Epithelial cell of esophagus (primary cell): Measurements from ENCODE around the gene ABHD8.

Experiments used
- DNase-seq: peaks from one replicate; pipeline ENCODE4 v3.0.0; 2010; ENCODE audit warnings: low read depth
- H3K4me3 ChIP-seq: 2 replicates; pipeline ENCODE4 v1.5.1; 2011; ENCODE audit warnings: mild to moderate bottlenecking, low read length, control low read depth
- CTCF ChIP-seq: IDR thresholded peaks from 2 replicates; pipeline ENCODE4 v1.5.1; 2011; ENCODE audit warnings: low read depth, mild to moderate bottlenecking, low read length, control low read depth, inconsistent platforms; ENCODE audit not compliant: insufficient read depth; ENCODE audit errors: missing control alignments

Gene ABHD8

DNA sequence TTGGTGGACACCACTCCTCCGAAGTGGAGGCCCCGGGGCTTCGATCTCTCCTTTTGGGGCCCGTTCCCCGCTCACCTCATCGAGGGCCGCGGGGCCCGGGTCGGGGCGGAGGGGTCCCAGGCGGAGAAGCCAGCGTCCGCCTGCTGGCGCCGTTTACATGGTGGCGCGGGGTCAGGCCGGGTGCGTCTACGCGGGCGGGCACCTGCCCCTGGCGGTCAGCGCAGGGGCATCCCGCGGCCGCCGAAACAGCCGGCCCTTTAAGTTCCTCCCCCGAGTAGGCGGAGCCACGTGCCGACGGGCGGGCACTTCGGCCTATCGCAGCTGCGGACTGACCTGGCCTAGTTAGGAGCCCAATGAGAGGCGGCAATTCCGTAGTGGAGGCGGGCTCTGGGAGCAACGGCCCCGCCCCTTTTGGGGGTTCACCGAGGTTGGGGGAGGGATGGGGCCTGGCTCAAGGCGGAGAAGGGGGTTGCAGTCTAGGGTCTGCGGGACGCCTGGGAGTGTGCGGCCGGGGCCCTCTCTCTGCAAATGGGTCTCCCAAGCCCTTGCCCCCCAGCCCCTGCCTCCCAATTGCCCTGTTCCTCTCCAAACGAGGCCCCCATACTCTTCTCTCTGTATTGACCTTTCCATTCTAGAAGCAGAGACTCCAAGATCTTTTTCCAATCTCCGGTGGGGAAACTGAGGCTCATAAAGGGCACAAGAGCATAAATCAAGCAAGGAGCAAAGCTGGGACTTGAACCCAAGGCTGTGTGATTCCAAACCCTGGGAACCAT is at the start of gene ABHD8:
Gene ABHD8 (minus strand): TSS at position 259 of the 773 bp plus-strand sequence. CDS start 1,809 bp downstream, outside the sequence.
- no peak for TF ChIP-seq CTCF
- DNase-seq: peak; percentile 96
- H3K4me3 ChIP-seq: peak within 1 kb of the TSS; percentile 69

GRCh38 chr19:17352608-17353280 is 49.5 kb upstream of the ABHD8 start:
- H3K4me3 ChIP-seq: no peak overlapping the region
- no peak for TF ChIP-seq CTCF
- no peak for DNase-seq

DNA sequence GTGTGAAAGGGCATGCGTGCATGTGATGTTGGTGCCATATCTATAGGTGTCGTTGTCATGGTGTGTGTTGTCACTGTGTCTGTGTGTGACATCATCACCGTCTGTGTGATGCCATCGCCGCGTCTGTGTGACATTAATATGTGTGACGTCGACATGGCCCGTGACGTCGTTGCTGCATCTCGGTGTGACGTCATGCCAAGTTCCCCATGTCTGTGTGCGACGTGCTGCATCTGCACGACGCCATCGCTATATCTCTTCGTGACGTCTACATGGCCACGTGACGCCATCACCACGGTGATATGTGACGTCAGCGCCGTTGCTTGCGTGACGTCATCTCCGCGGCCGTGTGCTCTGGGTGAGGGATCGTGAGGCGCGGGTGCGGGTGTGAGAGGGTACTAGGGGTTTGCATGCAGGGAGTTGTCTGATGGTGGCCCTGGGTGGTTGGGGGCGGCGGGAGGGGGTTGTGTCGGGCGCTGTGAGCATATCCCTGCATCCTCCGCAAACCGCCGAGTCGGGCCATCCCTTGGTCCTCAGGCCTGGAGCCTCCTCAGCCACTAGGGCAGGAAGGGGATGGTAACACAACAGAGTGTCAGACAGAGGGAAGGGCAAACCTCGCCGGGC is 48.7 kb upstream of the ABHD8 start:
- no peak for TF ChIP-seq CTCF
- no peak for DNase-seq
- H3K4me3 ChIP-seq: no peak overlapping the region

DNA sequence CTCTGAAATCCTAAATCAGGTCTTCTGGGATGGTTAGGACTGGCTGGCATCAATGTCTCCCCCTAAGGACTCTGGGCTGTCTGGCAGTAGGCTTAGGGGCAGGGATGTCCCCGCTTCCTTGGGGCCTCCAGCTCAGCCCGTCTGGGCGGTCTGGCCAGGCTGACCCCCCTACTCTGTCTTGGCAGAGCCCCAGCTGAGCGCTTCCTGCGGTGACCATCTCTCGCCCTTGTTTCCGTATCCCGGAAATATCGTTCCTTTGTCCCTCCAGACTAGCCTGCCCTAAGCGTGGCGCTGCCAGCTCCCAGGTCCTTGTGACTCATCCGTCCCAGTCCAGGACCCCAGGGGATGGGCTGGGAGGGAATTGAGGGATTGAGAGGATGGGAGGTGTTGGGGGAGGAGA is 45.5 kb upstream of the ABHD8 start:
- no peak overlapping the region for H3K4me3 ChIP-seq
- DNase-seq: no peak
- no peak for TF ChIP-seq CTCF

DNA sequence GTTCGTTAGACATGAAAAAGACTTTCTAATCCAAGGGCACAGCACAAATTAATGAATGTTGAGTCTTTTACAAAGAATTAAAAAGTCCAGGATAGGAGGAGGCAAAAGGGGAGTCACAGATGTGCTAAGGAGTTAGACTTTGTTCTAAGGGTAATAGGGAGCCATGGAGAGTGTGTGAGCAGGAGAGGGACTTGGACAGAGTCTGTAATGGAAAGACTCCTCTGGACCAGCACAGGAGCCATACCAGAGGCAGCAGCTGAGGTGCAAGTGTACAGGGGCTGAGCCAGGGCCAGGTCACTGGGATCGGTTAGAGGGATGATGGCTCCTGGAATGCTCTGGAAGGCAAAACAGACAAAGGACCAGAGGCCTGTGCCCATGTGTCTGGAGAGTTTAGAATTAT is 44.7 kb upstream of the ABHD8 start:
- no peak for TF ChIP-seq CTCF
- H3K4me3 ChIP-seq: no peak overlapping the region
- DNase-seq: no peak

DNA sequence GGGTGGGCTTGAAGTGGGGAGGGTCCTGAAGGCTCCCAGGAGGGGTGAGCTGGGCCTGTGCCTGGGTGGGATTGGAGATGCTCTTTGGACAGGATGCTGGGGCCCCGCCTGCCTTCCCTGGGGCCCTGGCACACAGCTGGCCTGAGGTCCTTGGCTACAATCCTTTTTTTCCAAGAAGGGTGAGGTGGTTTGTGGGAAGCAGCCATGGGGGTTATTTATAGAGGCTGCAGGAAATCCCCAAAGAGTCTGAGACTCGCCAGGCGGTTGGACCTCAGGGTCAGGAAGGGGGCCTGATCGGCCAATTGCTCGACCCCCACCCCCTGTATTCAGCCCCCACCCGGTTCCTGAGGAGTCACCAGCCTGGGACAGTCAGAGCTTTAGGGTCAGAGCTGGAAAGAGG is 44.1 kb upstream of the ABHD8 start:
- no peak for DNase-seq
- TF ChIP-seq CTCF: no peak
- no peak overlapping the region for H3K4me3 ChIP-seq
